H1 (cell line): ENCODE results near the gene TBCB. TPM values are rescaled to one million over a fixed set of nuclear protein-coding genes. Genes with fewer than 3 reads are reported as not detected.
A peak's percentile ranks its signal among the peaks of the same experiment; 100 is the strongest.

Source experiments
- CTCF ChIA-PET: fragments of 300-600 bp; sonication (Branson Sonifier 250); formaldehyde crosslinking; loops from one replicate; lab custom pipeline; 2021; ENCODE audit not compliant: partially characterized antibody; lab: Charles Lee
- POLR2A ChIA-PET: fragments of 300-600 bp; sonication (Branson Sonifier 250); formaldehyde crosslinking; loops from one replicate; lab custom pipeline; 2021; ENCODE audit warnings: inconsistent platforms; ENCODE audit not compliant: partially characterized antibody; lab: Charles Lee
- DNase-seq, 2 experiments: peaks; one replicate each; pipeline versions ENCODE4 v3.0.0 to v3.0.0-alpha.2; 2010 to 2022; ENCODE audit warnings: low spot score in 2 of 2, low read depth in 1 of 2, mixed read lengths in 1 of 2
- FAIRE-seq: peaks from 2 replicates; lab custom pipeline; 2011; peaks lifted over from hg19 to GRCh38; lab: Jason Lieb, UNC
- H2AFZ ChIP-seq: 2 replicates; pipeline ENCODE4 v1.8.1; 2012; ENCODE audit warnings: low read length, inconsistent platforms
- H2AK5ac ChIP-seq: 2 replicates; pipeline ENCODE4 v1.6.1; 2013; ENCODE audit warnings: low read depth, low read length
- H2BK120ac ChIP-seq: replicated peaks from 2 replicates; pipeline ENCODE3; 2013; ENCODE audit warnings: low read depth, low read length, inconsistent platforms
- H2BK12ac ChIP-seq: 2 replicates; pipeline ENCODE4 v1.6.1; 2013; ENCODE audit warnings: low read depth, low read length
- H2BK15ac ChIP-seq: 2 replicates; pipeline ENCODE4 v1.6.1; 2013; ENCODE audit warnings: low read length
- H2BK20ac ChIP-seq: 2 replicates; pipeline ENCODE4 v1.6.1; 2013; ENCODE audit warnings: low read length
- H2BK5ac ChIP-seq: 2 replicates; pipeline ENCODE4 v1.6.1; 2013; ENCODE audit warnings: low read depth, low read length
- H3K14ac ChIP-seq: 2 replicates; pipeline ENCODE4 v1.6.1; 2013; ENCODE audit warnings: inconsistent platforms; ENCODE audit not compliant: insufficient read length
- H3K18ac ChIP-seq: 2 replicates; pipeline ENCODE4 v1.6.1; 2013; ENCODE audit warnings: low read length; ENCODE audit errors: extremely low read depth
- H3K23ac ChIP-seq: 2 replicates; pipeline ENCODE4 v1.6.1; 2013; ENCODE audit warnings: inconsistent platforms; ENCODE audit not compliant: insufficient read length
- H3K23me2 ChIP-seq: 2 replicates; pipeline ENCODE4 v1.6.1; 2013; ENCODE audit warnings: low read depth, low read length
- H3K27ac ChIP-seq: 2 replicates; pipeline ENCODE4 v1.6.1; 2011; ENCODE audit warnings: low read depth, low read length, inconsistent platforms
- H3K27me3 ChIP-seq, 4 experiments: replicated peaks in 1 of 4; 1 replicate in 1 of 4; 2 replicates in 3 of 4; pipeline versions ENCODE4 v1.6.1 to v1.8.1; 2011 to 2013; ENCODE audit warnings: low read length in 3 of 4, mild to moderate bottlenecking in 3 of 4, inconsistent platforms in 2 of 4, mixed read lengths in 2 of 4, moderate library complexity in 1 of 4; ENCODE audit not compliant: control insufficient read depth in 3 of 4, insufficient read depth in 3 of 4; ENCODE audit errors: extremely low read depth in 1 of 4
- H3K36me3 ChIP-seq, 4 experiments: 2 replicates each; pipeline versions ENCODE4 v1.6.1 to v1.8.1; 2011 to 2013; ENCODE audit warnings: mild to moderate bottlenecking in 4 of 4, low read length in 3 of 4, moderate library complexity in 2 of 4, control low read depth in 1 of 4, inconsistent platforms in 1 of 4; ENCODE audit not compliant: insufficient read depth in 4 of 4, control insufficient read depth in 2 of 4
- H3K4ac ChIP-seq: replicated peaks from 2 replicates; pipeline ENCODE3; 2013; ENCODE audit warnings: low read length, low read depth, mixed read lengths, inconsistent platforms; ENCODE audit not compliant: insufficient read length
- H3K4me1 ChIP-seq, 4 experiments: replicated peaks in 1 of 4; 1 replicate in 1 of 4; 2 replicates in 3 of 4; pipeline versions ENCODE4 v1.6.1 to v1.8.1; 2011 to 2013; ENCODE audit warnings: low read length in 3 of 4, inconsistent platforms in 2 of 4, mixed read lengths in 1 of 4; ENCODE audit not compliant: insufficient read depth in 4 of 4, control insufficient read depth in 3 of 4
- H3K4me2 ChIP-seq, 2 experiments: 2 replicates each; pipeline versions ENCODE4 v1.6.1 to v1.8.1; 2011 to 2013; ENCODE audit warnings: low read depth in 2 of 2, low read length in 2 of 2, control low read depth in 1 of 2, inconsistent platforms in 1 of 2, mild to moderate bottlenecking in 1 of 2; ENCODE audit not compliant: insufficient read depth in 1 of 2
- H3K4me3 ChIP-seq, 4 experiments: fragments of 200-600, 300-600 bp in 1 of 4; sonication (generic), shearing (Covaris generic), sonication (Bioruptor Twin) in 1 of 4; 2 replicates each; pipeline versions ENCODE4 v1.5.1 to v1.8.1; 2011 to 2016; ENCODE audit warnings: low read length in 4 of 4, low read depth in 3 of 4, control low read depth in 2 of 4, inconsistent platforms in 2 of 4, mild to moderate bottlenecking in 2 of 4, mixed read lengths in 1 of 4, moderate library complexity in 1 of 4; ENCODE audit not compliant: insufficient read depth in 2 of 4; ENCODE audit errors: extremely low read depth in 1 of 4
- H3K56ac ChIP-seq: replicated peaks from 2 replicates; pipeline ENCODE3; 2013; ENCODE audit warnings: low read depth, mild to moderate bottlenecking, mixed read lengths, low read length, inconsistent platforms; ENCODE audit not compliant: insufficient read length
- H3K79me1 ChIP-seq: 2 replicates; pipeline ENCODE4 v1.6.1; 2013; ENCODE audit warnings: low read depth, low read length, control low read depth
- H3K79me2 ChIP-seq, 2 experiments: 2 replicates each; pipeline versions ENCODE4 v1.6.1 to v1.8.1; 2012 to 2013; ENCODE audit warnings: low read length in 2 of 2, mild to moderate bottlenecking in 2 of 2, inconsistent platforms in 1 of 2; ENCODE audit not compliant: insufficient read depth in 2 of 2, control insufficient read depth in 1 of 2
- H3K9ac ChIP-seq, 4 experiments: replicated peaks in 1 of 4; 1 replicate in 1 of 4; 2 replicates in 3 of 4; pipeline versions ENCODE4 v1.6.1 to v1.8.1; 2011 to 2013; ENCODE audit warnings: low read depth in 3 of 4, low read length in 3 of 4, control low read depth in 2 of 4, mild to moderate bottlenecking in 2 of 4, moderate library complexity in 2 of 4, inconsistent platforms in 1 of 4; ENCODE audit errors: extremely low read depth in 1 of 4
- H3K9me3 ChIP-seq, 2 experiments: 2 replicates each; pipeline versions ENCODE4 v1.6.1 to v1.8.1; 2012 to 2013; ENCODE audit warnings: mild to moderate bottlenecking in 2 of 2, moderate library complexity in 2 of 2, control low read depth in 1 of 2, inconsistent platforms in 1 of 2, low read depth in 1 of 2, low read length in 1 of 2, mixed read lengths in 1 of 2; ENCODE audit not compliant: insufficient read depth in 2 of 2
- H4K20me1 ChIP-seq, 2 experiments: replicated peaks in 1 of 2; 2 replicates each; pipeline versions ENCODE3 to v1.8.1; 2011 to 2013; ENCODE audit warnings: inconsistent platforms in 2 of 2, low read length in 2 of 2, mild to moderate bottlenecking in 1 of 2; ENCODE audit not compliant: insufficient read depth in 2 of 2, control insufficient read depth in 1 of 2
- H4K5ac ChIP-seq: 2 replicates; pipeline ENCODE4 v1.6.1; 2013; ENCODE audit warnings: low read length, low read depth, mixed read lengths, inconsistent platforms; ENCODE audit not compliant: insufficient read length
- H4K8ac ChIP-seq: 2 replicates; pipeline ENCODE4 v1.8.0; 2013; ENCODE audit warnings: mild to moderate bottlenecking, moderate library complexity, low read length, inconsistent platforms; ENCODE audit not compliant: insufficient read depth; ENCODE audit errors: extremely low read depth
- H4K91ac ChIP-seq: replicated peaks from 2 replicates; pipeline ENCODE3; 2013; ENCODE audit warnings: low read length, mixed read lengths, inconsistent platforms; ENCODE audit not compliant: insufficient read length
- CEBPB ChIP-seq: IDR thresholded peaks from 2 replicates; pipeline ENCODE4 v1.6.1; 2012; ENCODE audit warnings: low read depth, low read length
- EP300 ChIP-seq, 2 experiments: IDR thresholded peaks; 1 replicate in 1 of 2; 2 replicates in 1 of 2; pipeline ENCODE4 v1.6.1; 2011 to 2012; ENCODE audit warnings: low read depth in 2 of 2, low read length in 2 of 2, mild to moderate bottlenecking in 2 of 2, borderline replicate concordance in 1 of 2, inconsistent platforms in 1 of 2, moderate library complexity in 1 of 2
- GTF2F1 ChIP-seq: IDR thresholded peaks from 2 replicates; pipeline ENCODE4 v1.6.1; 2012; ENCODE audit warnings: low read depth, low read length, improper control_type of control experiment, borderline replicate concordance
- HDAC2 ChIP-seq, 2 experiments: fragments of 300-600 bp in 1 of 2; sonication (generic) in 1 of 2; IDR thresholded peaks; 2 replicates each; pipeline ENCODE4 v1.6.1; 2011 to 2012; ENCODE audit warnings: low read depth in 2 of 2, low read length in 2 of 2, mild to moderate bottlenecking in 2 of 2, moderate library complexity in 2 of 2, borderline replicate concordance in 1 of 2, inconsistent platforms in 1 of 2
- NANOG ChIP-seq: IDR thresholded peaks from 2 replicates; pipeline ENCODE4 v1.6.1; 2011; ENCODE audit warnings: low read length, low read depth, mild to moderate bottlenecking, inconsistent platforms; ENCODE audit not compliant: insufficient read depth, poor library complexity, severe bottlenecking
- POLR2A ChIP-seq, 2 experiments: IDR thresholded peaks; 1 replicate in 1 of 2; 2 replicates in 1 of 2; pipeline ENCODE4 v1.6.1; 2011; ENCODE audit warnings: low read depth in 2 of 2, low read length in 2 of 2, mild to moderate bottlenecking in 2 of 2; ENCODE audit errors: control extremely low read depth in 1 of 2
- RNF2 ChIP-seq: fragments of 200-900, 300-1000 bp; sonication (generic); IDR thresholded peaks from 2 replicates; pipeline ENCODE4 v1.7.1; 2016; ENCODE audit warnings: borderline replicate concordance, low read depth, mild to moderate bottlenecking, antibody characterized with exemption, low read length; ENCODE audit not compliant: poor library complexity, severe bottlenecking; ENCODE audit errors: missing control alignments
- SP2 ChIP-seq: IDR thresholded peaks from 2 replicates; pipeline ENCODE4 v1.6.1; 2012; ENCODE audit warnings: mild to moderate bottlenecking, low read length, inconsistent platforms
- SP4 ChIP-seq: IDR thresholded peaks from 2 replicates; pipeline ENCODE4 v1.6.1; 2012; ENCODE audit warnings: low read length, inconsistent platforms
- WGBS, 2 experiments: shearing (Covaris generic) in 1 of 2; methylation state at CpG; one replicate each; pipeline versions ENCODE4 v1.1.6 to v1.1.7; 2013 to 2015; ENCODE audit warnings: low lambda C conversion rate in 2 of 2, mixed read lengths in 2 of 2, inconsistent platforms in 1 of 2, low coverage in 1 of 2, missing lambda C conversion rate in 1 of 2; ENCODE audit not compliant: insufficient replicate concordance in 2 of 2, insufficient coverage in 1 of 2, insufficient read length in 1 of 2; ENCODE audit errors: extremely low coverage in 1 of 2, missing lambda C conversion rate in 1 of 2; 5-methylcytosine and 5-hydroxymethylcytosine counted together
- polyA plus RNA-seq, 7 experiments: library from polyadenylated mRNA; depleted of rRNA in 3 of 7; stranded (reverse) in 5 of 7; unstranded in 2 of 7; fragments of >200 nt in 5 of 7; fragments of 200-250 nt in 2 of 7; gene quantifications; 1 replicate in 5 of 7; 2 replicates in 1 of 7; 4 replicates in 1 of 7; pipeline versions ENCODE4 v1.2.1 to v1.2.3, GENCODE V29; 2011 to 2013; ENCODE audit warnings: missing spikeins in 2 of 7, mixed read lengths in 2 of 7
- total RNA-seq: library from RNA; stranded (reverse); fragmentation: NEBNext Ultra II Directional; extraction: Animal tissue kit (Norgen Biotek cat#: 25700); gene quantifications from 2 replicates; pipeline ENCODE4 v1.2.1, GENCODE V29; 2021
- TF ChIP-seq, protein P1 (sequence below): IDR thresholded peaks from 2 replicates; pipeline ENCODE4 v1.6.1; 2012; ENCODE audit warnings: low read length, inconsistent platforms

Gene TBCB
- total and polyA plus RNA-seq, 2 of the 8 experiments (the other 6 are each of a cell fraction or from before 2014, with no cell fraction given), result 153 to 286 TPM

DNA sequence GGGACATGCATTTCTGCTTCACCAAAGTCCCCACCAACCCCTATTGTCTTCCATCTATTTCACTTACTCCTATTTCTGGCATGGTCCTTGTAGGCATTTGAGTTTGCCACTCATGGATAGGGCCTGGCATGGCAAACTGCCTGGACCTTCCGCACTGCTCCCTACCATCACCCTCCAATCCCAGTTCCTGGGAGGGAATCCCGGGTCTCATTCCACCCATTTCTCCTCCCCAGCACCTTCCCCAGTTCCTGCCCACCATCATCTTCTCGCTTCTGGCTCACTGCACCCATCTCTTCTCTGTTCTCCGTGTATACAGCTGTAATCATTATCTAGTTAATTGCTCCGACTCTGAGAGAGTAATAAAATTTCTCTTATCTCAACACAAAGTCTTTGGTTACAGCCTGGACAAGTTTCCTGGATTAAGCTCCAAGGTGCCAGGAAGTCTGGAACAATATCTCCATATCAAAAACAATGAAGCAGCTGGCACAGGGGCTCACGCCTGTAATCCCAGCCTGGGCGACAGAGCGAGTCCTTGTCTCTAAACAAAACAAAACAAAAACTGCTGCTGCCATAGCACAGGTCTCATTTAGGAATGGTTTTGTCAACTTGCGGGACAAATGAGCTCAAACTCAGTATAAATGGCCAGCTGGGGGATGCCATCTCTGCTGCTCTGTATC, 54.0 kb downstream of the TBCB start:
- Histone ChIP-seq H2BK15ac (no peak overlapping the region), H2BK5ac (no peak overlapping the region), H3K56ac (no peak overlapping the region), H3K9me3 (no peaks in the 10 kb centered on the region), H4K91ac (no peak overlapping the region), H2AFZ (no peak overlapping the region), H3K27me3 (no peaks in the 10 kb centered on the region), H2AK5ac (no peak overlapping the region), H3K23ac (no peak overlapping the region), H4K5ac (no peak overlapping the region), H3K79me2 (no peaks in the 10 kb centered on the region), H4K8ac (no peak overlapping the region), H3K18ac (no peak overlapping the region), H3K23me2 (no peaks in the 10 kb centered on the region), H3K4ac (no peak overlapping the region), H3K27ac (no peak overlapping the region), H3K79me1 (no peaks in the 10 kb centered on the region), H3K4me1 (no peaks in the 10 kb centered on the region), H2BK120ac (no peak overlapping the region), H4K20me1 (no peaks in the 10 kb centered on the region), H3K14ac (no peak overlapping the region), H3K4me3 (no peak overlapping the region; a peak in 1 of 8 replicates), H3K4me2 (no peak overlapping the region), H3K9ac (no peak overlapping the region), H2BK20ac (no peak overlapping the region), H2BK12ac (peak overlapping the region; percentile 75; the same call in 1 of the 2 replicates), H3K36me3 (no peaks in the 10 kb centered on the region)
- 86% methylated on average over 9 of the region's 9 CpGs; no CpG with 5 or more reads in 1 of the 2 experiments for WGBS, 2 experiments
- FAIRE-seq, result no peak
- ChIA-PET POLR2A (interaction anchor here (0.7 to 7.9 kb wide), 8 partner anchors 8 to 54 kb away, joined by 3 to 45 read pairs (median 5); partner anchors contain the start of genes CAPNS1, POLR2I and TBCB), CTCF (interaction anchor here (0.7 to 13.5 kb wide), 10 partner anchors 8 to 274 kb away, joined by 3 to 157 read pairs (median 4); partner anchors contain the start of genes CAPNS1 and ZFP14)
- no peak for DNase-seq
- no peak for TF ChIP-seq CEBPB
- TF ChIP-seq EP300 (IDR thresholded peaks at IDR 0.05; ENCODE audit: borderline replicate concordance in 1 of 2, low read depth in 2 of 2, low read length in 2 of 2), result no peak
- no peak for TF ChIP-seq HDAC2 (IDR thresholded peaks at IDR 0.05; ENCODE audit: borderline replicate concordance in 1 of 2, low read depth in 2 of 2, low read length in 2 of 2)
- TF ChIP-seq RNF2, result no peak
- no peak for TF ChIP-seq NANOG
- no peak for TF ChIP-seq POLR2A (IDR thresholded peaks at IDR 0.05; ENCODE audit: control extremely low read depth in 1 of 2, low read depth in 2 of 2, low read length in 2 of 2)
- no peak for TF ChIP-seq GTF2F1
- TF ChIP-seq SP4, result no peak
- no peak for TF ChIP-seq SP2
- TF ChIP-seq, protein P1, sequence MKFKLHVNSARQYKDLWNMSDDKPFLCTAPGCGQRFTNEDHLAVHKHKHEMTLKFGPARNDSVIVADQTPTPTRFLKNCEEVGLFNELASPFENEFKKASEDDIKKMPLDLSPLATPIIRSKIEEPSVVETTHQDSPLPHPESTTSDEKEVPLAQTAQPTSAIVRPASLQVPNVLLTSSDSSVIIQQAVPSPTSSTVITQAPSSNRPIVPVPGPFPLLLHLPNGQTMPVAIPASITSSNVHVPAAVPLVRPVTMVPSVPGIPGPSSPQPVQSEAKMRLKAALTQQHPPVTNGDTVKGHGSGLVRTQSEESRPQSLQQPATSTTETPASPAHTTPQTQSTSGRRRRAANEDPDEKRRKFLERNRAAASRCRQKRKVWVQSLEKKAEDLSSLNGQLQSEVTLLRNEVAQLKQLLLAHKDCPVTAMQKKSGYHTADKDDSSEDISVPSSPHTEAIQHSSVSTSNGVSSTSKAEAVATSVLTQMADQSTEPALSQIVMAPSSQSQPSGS, result no peak
